NCI-H1105 treated with DMSO at 0.1 percent for 48 hours (cell line): ENCODE data around the gene FTSJ1.
"Not testable (repeated sequence)": the region's sequence is repeated elsewhere in the genome, so short reads cannot be mapped to it uniquely, and the experiment has no call there.

Experiments
- DNase-seq: peaks from one replicate; lab custom pipeline; 2025; lab: John Stamatoyannopoulos, UW

Gene FTSJ1

GRCh38 chrX:48475774-48476577 lies at the start of gene FTSJ1:
Gene FTSJ1, plus strand, starts transcription at chrX:48476199. Its CDS starts 1,849 bp downstream, at chrX:48478048.
- peak; percentile 86 for DNase-seq

GRCh38 chrX:48427027-48427716 lies 48.8 kb upstream of the FTSJ1 start:
- DNase-seq: not testable (repeated sequence)

- not testable (repeated sequence) for DNase-seq
Observed at GRCh38 chrX:48429606-48430005, 46.4 kb upstream of the FTSJ1 start.

GRCh38 chrX:48430166-48430565 lies 45.8 kb upstream of the FTSJ1 start:
- DNase-seq: not testable (repeated sequence)

- DNase-seq: not testable (repeated sequence)
Observed at GRCh38 chrX:48433713-48434112, 42.3 kb upstream of the FTSJ1 start.

GRCh38 chrX:48447201-48447600 lies 28.8 kb upstream of the FTSJ1 start:
- not testable (repeated sequence) for DNase-seq

- no peak for DNase-seq
Observed at GRCh38 chrX:48450076-48450475, 25.9 kb upstream of the FTSJ1 start.

GRCh38 chrX:48451708-48452107 lies 24.3 kb upstream of the FTSJ1 start:
- DNase-seq: no peak

GRCh38 chrX:48456628-48457331 lies 19.2 kb upstream of the FTSJ1 start:
- no peak for DNase-seq

GRCh38 chrX:48458711-48459110 lies 17.3 kb upstream of the FTSJ1 start:
- DNase-seq: no peak

- no peak for DNase-seq
Observed at GRCh38 chrX:48459483-48459882, 16.5 kb upstream of the FTSJ1 start.

- no peak for DNase-seq
Observed at GRCh38 chrX:48460031-48460430, 16.0 kb upstream of the FTSJ1 start.

GRCh38 chrX:48460606-48461005 lies 15.4 kb upstream of the FTSJ1 start:
- no peak for DNase-seq

GRCh38 chrX:48461830-48462229 lies 14.2 kb upstream of the FTSJ1 start:
- DNase-seq: no peak

GRCh38 chrX:48465336-48465933 lies 10.6 kb upstream of the FTSJ1 start:
- DNase-seq: no peak

GRCh38 chrX:48466696-48467095 lies 9.3 kb upstream of the FTSJ1 start:
- DNase-seq: no peak

- no peak for DNase-seq
Observed at GRCh38 chrX:48467281-48467761, 8.7 kb upstream of the FTSJ1 start.

- no peak for DNase-seq
Observed at GRCh38 chrX:48468247-48468671, 7.7 kb upstream of the FTSJ1 start.

GRCh38 chrX:48468693-48469691 lies 7.0 kb upstream of the FTSJ1 start:
- DNase-seq: no peak

- DNase-seq: no peak
Observed at GRCh38 chrX:48470110-48470832, 5.7 kb upstream of the FTSJ1 start, which contains the start of gene SLC38A5. Gene SLC38A5, minus strand, starts transcription at chrX:48470260. Its CDS starts 2,336 bp downstream, at chrX:48467924.
